Measurements from ENCODE around the gene ZNF277.

GRCh38 chr7:112236597-112236996 lies 30.1 kb downstream of the ZNF277 start:
- TF ChIP-seq PHF8 (IDR thresholded peaks at IDR 0.05; ENCODE audit: borderline replicate concordance, low read depth): no peak
- no peak for TF ChIP-seq CHD2 (IDR thresholded peaks at IDR 0.05; ENCODE audit: low read length, partially characterized antibody)
- no peak for TF ChIP-seq EP300 (IDR thresholded peaks at IDR 0.05)
- TF ChIP-seq CTCF (IDR thresholded peaks at IDR 0.05): no peak
- TF ChIP-seq, protein P1, sequence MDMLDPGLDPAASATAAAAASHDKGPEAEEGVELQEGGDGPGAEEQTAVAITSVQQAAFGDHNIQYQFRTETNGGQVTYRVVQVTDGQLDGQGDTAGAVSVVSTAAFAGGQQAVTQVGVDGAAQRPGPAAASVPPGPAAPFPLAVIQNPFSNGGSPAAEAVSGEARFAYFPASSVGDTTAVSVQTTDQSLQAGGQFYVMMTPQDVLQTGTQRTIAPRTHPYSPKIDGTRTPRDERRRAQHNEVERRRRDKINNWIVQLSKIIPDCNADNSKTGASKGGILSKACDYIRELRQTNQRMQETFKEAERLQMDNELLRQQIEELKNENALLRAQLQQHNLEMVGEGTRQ (IDR thresholded peaks at IDR 0.05): no peak
- no peak for TF ChIP-seq RAD21 (conservative IDR thresholded peaks at IDR 0.05 in 1 of 2, IDR thresholded peaks at IDR 0.05 in 1 of 2)
- TF ChIP-seq ZSCAN20 (CRISPR knock-in tag; IDR thresholded peaks at IDR 0.05): no peak
- no peak for TF ChIP-seq JUN (IDR thresholded peaks at IDR 0.05)
- TF ChIP-seq HDAC2 (IDR thresholded peaks at IDR 0.05): no peak
- TF ChIP-seq NPAS2 (CRISPR knock-in tag; IDR thresholded peaks at IDR 0.05; ENCODE audit: borderline replicate concordance): no peak
- no peak for TF ChIP-seq JUNB (IDR thresholded peaks at IDR 0.05)
- TF ChIP-seq, protein P2, sequence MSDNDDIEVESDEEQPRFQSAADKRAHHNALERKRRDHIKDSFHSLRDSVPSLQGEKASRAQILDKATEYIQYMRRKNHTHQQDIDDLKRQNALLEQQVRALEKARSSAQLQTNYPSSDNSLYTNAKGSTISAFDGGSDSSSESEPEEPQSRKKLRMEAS (IDR thresholded peaks at IDR 0.05): no peak
- no peak for TF ChIP-seq HOXA7 (CRISPR knock-in tag; IDR thresholded peaks at IDR 0.05)
- no peak for TF ChIP-seq KDM5A (IDR thresholded peaks at IDR 0.05)
